Raji (cell line): ENCODE results near the gene ATP6V1G2.

Source experiments
- POLR2A ChIP-seq: IDR thresholded peaks from 2 replicates; pipeline ENCODE4 v1.6.1; 2011; ENCODE audit warnings: low read depth, low read length, control low read depth; ENCODE audit not compliant: insufficient read depth

Gene ATP6V1G2

DNA sequence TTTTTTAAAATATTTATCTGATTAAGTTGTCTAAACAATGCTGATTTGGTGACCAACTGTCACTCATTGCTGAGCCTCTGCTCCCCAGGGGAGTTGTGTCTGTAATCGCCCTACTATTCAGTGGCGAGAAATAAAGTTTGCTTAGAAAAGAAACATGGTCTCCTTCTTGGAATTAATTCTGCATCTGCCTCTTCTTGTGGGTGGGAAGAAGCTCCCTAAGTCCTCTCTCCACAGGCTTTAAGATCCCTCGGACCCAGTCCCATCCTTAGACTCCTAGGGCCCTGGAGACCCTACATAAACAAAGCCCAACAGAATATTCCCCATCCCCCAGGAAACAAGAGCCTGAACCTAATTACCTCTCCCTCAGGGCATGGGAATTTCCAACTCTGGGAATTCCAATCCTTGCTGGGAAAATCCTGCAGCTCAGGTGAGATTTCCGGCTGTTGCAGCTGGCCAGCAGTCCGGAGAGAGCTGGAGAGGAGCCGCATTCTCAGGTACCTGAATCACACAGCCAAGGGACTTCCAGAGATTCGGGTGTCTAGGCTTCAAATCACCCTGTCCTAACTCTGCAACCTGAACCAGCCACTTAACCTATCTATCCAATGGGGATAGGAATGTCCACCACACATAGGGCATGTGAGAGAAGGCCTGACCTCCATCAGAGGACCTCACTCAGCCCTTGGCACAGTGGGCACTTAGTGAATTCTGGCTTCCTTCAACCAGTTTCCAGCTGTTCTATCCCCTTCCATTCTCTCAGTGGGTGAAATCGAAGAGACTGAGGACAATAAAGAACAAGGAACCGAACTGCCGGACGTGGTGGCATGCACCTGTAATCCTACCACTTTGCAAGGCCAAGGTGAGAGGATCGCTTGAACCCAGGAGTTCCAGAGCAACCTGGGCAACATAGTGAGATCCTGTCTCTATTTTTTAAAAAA, 32.0 kb upstream of the ATP6V1G2 start:
- TF ChIP-seq POLR2A = no peak; the same call in 1 of the 2 replicates

- no peak for TF ChIP-seq POLR2A
These were observed 31.2 kb upstream of the ATP6V1G2 start for GRCh38 chr6:31577579-31577966.

DNA sequence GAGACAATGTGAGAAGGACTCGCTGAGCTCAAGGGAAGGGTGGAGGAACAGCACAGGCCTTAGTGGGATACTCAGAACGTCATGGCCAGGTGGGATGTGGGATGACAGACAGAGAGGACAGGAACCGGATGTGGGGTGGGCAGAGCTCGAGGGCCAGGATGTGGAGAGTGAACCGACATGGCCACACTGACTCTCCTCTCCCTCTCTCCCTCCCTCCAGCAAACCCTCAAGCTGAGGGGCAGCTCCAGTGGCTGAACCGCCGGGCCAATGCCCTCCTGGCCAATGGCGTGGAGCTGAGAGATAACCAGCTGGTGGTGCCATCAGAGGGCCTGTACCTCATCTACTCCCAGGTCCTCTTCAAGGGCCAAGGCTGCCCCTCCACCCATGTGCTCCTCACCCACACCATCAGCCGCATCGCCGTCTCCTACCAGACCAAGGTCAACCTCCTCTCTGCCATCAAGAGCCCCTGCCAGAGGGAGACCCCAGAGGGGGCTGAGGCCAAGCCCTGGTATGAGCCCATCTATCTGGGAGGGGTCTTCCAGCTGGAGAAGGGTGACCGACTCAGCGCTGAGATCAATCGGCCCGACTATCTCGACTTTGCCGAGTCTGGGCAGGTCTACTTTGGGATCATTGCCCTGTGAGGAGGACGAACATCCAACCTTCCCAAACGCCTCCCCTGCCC, 30.6 kb upstream of the ATP6V1G2 start:
- 0 out of 2 replicates have a peak, but pooled peaks have one; percentile 16 for TF ChIP-seq POLR2A

DNA sequence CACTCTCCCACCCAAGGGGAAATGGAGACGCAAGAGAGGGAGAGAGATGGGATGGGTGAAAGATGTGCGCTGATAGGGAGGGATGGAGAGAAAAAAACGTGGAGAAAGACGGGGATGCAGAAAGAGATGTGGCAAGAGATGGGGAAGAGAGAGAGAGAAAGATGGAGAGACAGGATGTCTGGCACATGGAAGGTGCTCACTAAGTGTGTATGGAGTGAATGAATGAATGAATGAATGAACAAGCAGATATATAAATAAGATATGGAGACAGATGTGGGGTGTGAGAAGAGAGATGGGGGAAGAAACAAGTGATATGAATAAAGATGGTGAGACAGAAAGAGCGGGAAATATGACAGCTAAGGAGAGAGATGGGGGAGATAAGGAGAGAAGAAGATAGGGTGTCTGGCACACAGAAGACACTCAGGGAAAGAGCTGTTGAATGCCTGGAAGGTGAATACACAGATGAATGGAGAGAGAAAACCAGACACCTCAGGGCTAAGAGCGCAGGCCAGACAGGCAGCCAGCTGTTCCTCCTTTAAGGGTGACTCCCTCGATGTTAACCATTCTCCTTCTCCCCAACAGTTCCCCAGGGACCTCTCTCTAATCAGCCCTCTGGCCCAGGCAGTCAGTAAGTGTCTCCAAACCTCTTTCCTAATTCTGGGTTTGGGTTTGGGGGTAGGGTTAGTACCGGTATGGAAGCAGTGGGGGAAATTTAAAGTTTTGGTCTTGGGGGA, 29.7 kb upstream of the ATP6V1G2 start:
- no peak for TF ChIP-seq POLR2A

- TF ChIP-seq POLR2A = peak; percentile 98
These were observed 29.0 kb upstream of the ATP6V1G2 start, which contains the start of gene TNF for GRCh38 chr6:31575335-31575901. Gene TNF, plus strand, starts transcription at chr6:31575565. Its CDS starts 177 bp downstream, at chr6:31575742.

- no peak for TF ChIP-seq POLR2A
These were observed 28.0 kb upstream of the ATP6V1G2 start for GRCh38 chr6:31574106-31575061.

- no peak for TF ChIP-seq POLR2A
These were observed 27.1 kb upstream of the ATP6V1G2 start for GRCh38 chr6:31573239-31574105.

- peak; percentile 54 for TF ChIP-seq POLR2A
These were observed 25.9 kb upstream of the ATP6V1G2 start, which contains the start of gene LTA for GRCh38 chr6:31572041-31572911. Gene LTA, plus strand, starts transcription at chr6:31572289. Its CDS starts 454 bp downstream, at chr6:31572743.

GRCh38 chr6:31569861-31570536, 23.6 kb upstream of the ATP6V1G2 start:
- TF ChIP-seq POLR2A = no peak

DNA sequence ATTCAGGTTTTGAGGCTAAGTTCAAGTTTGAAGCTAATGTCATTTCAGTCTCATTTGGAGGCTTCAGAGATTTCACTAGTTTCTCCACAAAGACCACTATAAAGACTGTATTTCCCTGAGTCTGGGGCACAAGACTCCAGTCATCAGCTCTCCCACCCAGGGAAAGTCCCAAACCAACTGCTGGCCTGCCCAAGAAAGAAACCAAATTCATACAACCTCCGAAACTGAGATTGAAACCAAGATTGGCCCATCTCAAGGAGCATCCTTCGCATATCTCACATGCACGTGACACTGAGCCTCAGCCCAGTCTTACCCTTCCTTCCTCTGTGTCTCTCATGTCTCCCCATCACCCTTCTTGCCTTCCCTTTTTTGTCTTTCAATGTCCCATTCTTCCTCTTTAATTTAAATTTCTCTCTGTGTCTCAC, 22.1 kb upstream of the ATP6V1G2 start:
- TF ChIP-seq POLR2A = peak; percentile 35; the same call in 1 of the 2 replicates
